Neural crest cell (in vitro differentiated cells): Measurements from ENCODE around the gene PHF21B. TPM values are rescaled to one million over a fixed set of nuclear protein-coding genes. Genes with fewer than 3 reads are reported as not detected.

ENCODE experiments used
- DNase-seq: peaks from one replicate; pipeline ENCODE4 v3.0.0; 2021; ENCODE audit warnings: low read depth, mixed read lengths, low spot score
- H3K27ac Mint-ChIP-seq: one replicate; pipeline ENCODE4 v1.8.0; 2021; ENCODE audit warnings: mild to moderate bottlenecking, mixed read lengths; ENCODE audit not compliant: unreplicated experiment
- H3K27me3 Mint-ChIP-seq: 2 replicates; pipeline ENCODE4 v1.8.0; 2021; ENCODE audit warnings: low read depth, mild to moderate bottlenecking, mixed read lengths
- H3K36me3 Mint-ChIP-seq: 2 replicates; pipeline ENCODE4 v1.8.0; 2021; ENCODE audit warnings: low read depth, mild to moderate bottlenecking, mixed read lengths
- H3K4me1 Mint-ChIP-seq: 2 replicates; pipeline ENCODE4 v1.8.0; 2021; ENCODE audit warnings: mixed read lengths
- H3K4me3 Mint-ChIP-seq: one replicate; pipeline ENCODE4 v1.8.0; 2021; ENCODE audit warnings: mild to moderate bottlenecking, mixed read lengths
- H3K9me3 Mint-ChIP-seq: 2 replicates; pipeline ENCODE4 v1.8.0; 2021; ENCODE audit warnings: mixed read lengths
- CTCF ChIP-seq: fragments of 200-600 bp; sonication (generic); conservative IDR thresholded peaks from 2 replicates; pipeline ENCODE4 v1.5.0; 2021; ENCODE audit warnings: antibody characterized with exemption, mild to moderate bottlenecking
- total RNA-seq: library from RNA; stranded (reverse); gene quantifications from 2 replicates; pipeline ENCODE4 v1.2.1, GENCODE V29; 2021

The PHF21B gene
- total RNA-seq, 1 donor from 2014 or later: 40.4 TPM

GRCh38 chr22:44934454-44934735 lies 75.4 kb downstream of the PHF21B start:
- H3K4me1 Mint-ChIP-seq: peaks cover 21% of the 10 kb centered on the region
- no peak overlapping the region for H3K27ac Mint-ChIP-seq
- no peak overlapping the region for H3K4me3 Mint-ChIP-seq
- TF ChIP-seq CTCF: no peak
- no peak for DNase-seq
- H3K36me3 Mint-ChIP-seq: no peaks in the 10 kb centered on the region
- H3K9me3 Mint-ChIP-seq: no peaks in the 10 kb centered on the region
- no peaks in the 10 kb centered on the region for H3K27me3 Mint-ChIP-seq

- no peak for DNase-seq
- Mint-ChIP-seq H3K9me3 (no peaks in the 10 kb centered on the region), H3K4me1 (peaks cover 21% of the 10 kb centered on the region), H3K27ac (peak overlapping the region; percentile 37), H3K27me3 (no peaks in the 10 kb centered on the region), H3K4me3 (no peak overlapping the region), H3K36me3 (no peaks in the 10 kb centered on the region)
- no peak for TF ChIP-seq CTCF
Measured at GRCh38 chr22:44933666-44934453, 75.9 kb downstream of the PHF21B start.

- Mint-ChIP-seq H3K4me3 (no peak overlapping the region), H3K4me1 (peaks cover 24% of the 10 kb centered on the region), H3K27ac (peak overlapping the region; percentile 78), H3K36me3 (peaks cover 2% of the 10 kb centered on the region), H3K9me3 (no peaks in the 10 kb centered on the region), H3K27me3 (no peaks in the 10 kb centered on the region)
- TF ChIP-seq CTCF: no peak
- DNase-seq: no peak
Measured at GRCh38 chr22:44932493-44932892, 77.3 kb downstream of the PHF21B start.

- peaks cover 25% of the 10 kb centered on the region for H3K4me1 Mint-ChIP-seq
- TF ChIP-seq CTCF: no peak
- DNase-seq: no peak
- H3K27ac Mint-ChIP-seq: no peak overlapping the region
- H3K27me3 Mint-ChIP-seq: no peaks in the 10 kb centered on the region
- H3K4me3 Mint-ChIP-seq: no peak overlapping the region
- H3K9me3 Mint-ChIP-seq: no peaks in the 10 kb centered on the region
- peaks cover 3% of the 10 kb centered on the region for H3K36me3 Mint-ChIP-seq
Measured at GRCh38 chr22:44931766-44932165, 78.0 kb downstream of the PHF21B start.

GRCh38 chr22:44931077-44931540 lies 78.7 kb downstream of the PHF21B start:
- Mint-ChIP-seq H3K4me1 (peaks cover 25% of the 10 kb centered on the region), H3K27ac (no peak overlapping the region), H3K36me3 (peaks cover 7% of the 10 kb centered on the region), H3K9me3 (no peaks in the 10 kb centered on the region), H3K27me3 (no peaks in the 10 kb centered on the region), H3K4me3 (no peak overlapping the region)
- no peak for TF ChIP-seq CTCF
- DNase-seq: no peak
